Nephron progenitor cell (in vitro differentiated cells): ENCODE data around the gene ATP11A.

Experiments used
- DNase-seq: peaks from one replicate; pipeline ENCODE4 v3.0.0; 2021
- H3K27ac Mint-ChIP-seq: 2 replicates; pipeline ENCODE4 v1.8.0; 2021; ENCODE audit warnings: mild to moderate bottlenecking, moderate library complexity, mixed read lengths
- H3K27me3 Mint-ChIP-seq: 2 replicates; pipeline ENCODE4 v1.8.0; 2021; ENCODE audit warnings: mild to moderate bottlenecking, low read depth, mixed read lengths; ENCODE audit not compliant: poor library complexity
- H3K36me3 Mint-ChIP-seq: 2 replicates; pipeline ENCODE4 v1.8.0; 2021; ENCODE audit warnings: low read depth, mixed read lengths
- H3K4me1 Mint-ChIP-seq: 2 replicates; pipeline ENCODE4 v1.8.0; 2021; ENCODE audit warnings: mixed read lengths
- H3K4me3 Mint-ChIP-seq: 2 replicates; pipeline ENCODE4 v1.8.0; 2021; ENCODE audit warnings: mild to moderate bottlenecking, moderate library complexity, mixed read lengths
- H3K9me3 Mint-ChIP-seq: 2 replicates; pipeline ENCODE4 v1.8.0; 2021; ENCODE audit warnings: mild to moderate bottlenecking, moderate library complexity, mixed read lengths
- TF ChIP-seq, protein P1 (sequence below): fragments of 200-600 bp; sonication (generic); IDR thresholded peaks from 2 replicates; pipeline ENCODE4 v1.5.0; 2021; ENCODE audit warnings: antibody characterized with exemption

The ATP11A gene

DNA sequence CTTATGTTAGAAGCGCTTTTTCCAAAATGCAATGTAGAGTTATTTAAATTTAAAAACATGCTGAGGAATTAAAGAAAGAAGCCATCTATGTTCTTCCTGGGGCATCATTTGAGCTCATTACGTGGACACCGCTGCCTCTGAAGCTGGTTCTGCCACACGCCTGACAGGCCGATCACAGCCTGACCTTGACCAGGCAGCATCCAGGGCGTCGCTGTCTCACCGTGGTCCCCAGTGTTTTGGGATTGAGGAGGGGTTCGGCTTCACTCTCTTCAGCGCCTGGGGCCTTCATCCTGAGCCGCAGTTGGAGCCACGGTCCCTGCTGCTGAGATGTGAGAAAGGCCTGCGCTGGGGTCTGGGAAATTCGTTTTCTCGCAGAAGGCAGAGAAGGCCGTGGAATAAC, 64.0 kb downstream of the ATP11A start:
- peaks cover 30% of the 10 kb centered on the region for H3K36me3 Mint-ChIP-seq
- H3K9me3 Mint-ChIP-seq: peaks cover 13% of the 10 kb centered on the region
- no peaks in the 10 kb centered on the region for H3K27me3 Mint-ChIP-seq
- no peak overlapping the region for H3K27ac Mint-ChIP-seq
- TF ChIP-seq, protein P1, sequence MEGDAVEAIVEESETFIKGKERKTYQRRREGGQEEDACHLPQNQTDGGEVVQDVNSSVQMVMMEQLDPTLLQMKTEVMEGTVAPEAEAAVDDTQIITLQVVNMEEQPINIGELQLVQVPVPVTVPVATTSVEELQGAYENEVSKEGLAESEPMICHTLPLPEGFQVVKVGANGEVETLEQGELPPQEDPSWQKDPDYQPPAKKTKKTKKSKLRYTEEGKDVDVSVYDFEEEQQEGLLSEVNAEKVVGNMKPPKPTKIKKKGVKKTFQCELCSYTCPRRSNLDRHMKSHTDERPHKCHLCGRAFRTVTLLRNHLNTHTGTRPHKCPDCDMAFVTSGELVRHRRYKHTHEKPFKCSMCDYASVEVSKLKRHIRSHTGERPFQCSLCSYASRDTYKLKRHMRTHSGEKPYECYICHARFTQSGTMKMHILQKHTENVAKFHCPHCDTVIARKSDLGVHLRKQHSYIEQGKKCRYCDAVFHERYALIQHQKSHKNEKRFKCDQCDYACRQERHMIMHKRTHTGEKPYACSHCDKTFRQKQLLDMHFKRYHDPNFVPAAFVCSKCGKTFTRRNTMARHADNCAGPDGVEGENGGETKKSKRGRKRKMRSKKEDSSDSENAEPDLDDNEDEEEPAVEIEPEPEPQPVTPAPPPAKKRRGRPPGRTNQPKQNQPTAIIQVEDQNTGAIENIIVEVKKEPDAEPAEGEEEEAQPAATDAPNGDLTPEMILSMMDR: no peak
- peaks cover 41% of the 10 kb centered on the region for H3K4me1 Mint-ChIP-seq
- no peak overlapping the region for H3K4me3 Mint-ChIP-seq
- no peak for DNase-seq

DNA sequence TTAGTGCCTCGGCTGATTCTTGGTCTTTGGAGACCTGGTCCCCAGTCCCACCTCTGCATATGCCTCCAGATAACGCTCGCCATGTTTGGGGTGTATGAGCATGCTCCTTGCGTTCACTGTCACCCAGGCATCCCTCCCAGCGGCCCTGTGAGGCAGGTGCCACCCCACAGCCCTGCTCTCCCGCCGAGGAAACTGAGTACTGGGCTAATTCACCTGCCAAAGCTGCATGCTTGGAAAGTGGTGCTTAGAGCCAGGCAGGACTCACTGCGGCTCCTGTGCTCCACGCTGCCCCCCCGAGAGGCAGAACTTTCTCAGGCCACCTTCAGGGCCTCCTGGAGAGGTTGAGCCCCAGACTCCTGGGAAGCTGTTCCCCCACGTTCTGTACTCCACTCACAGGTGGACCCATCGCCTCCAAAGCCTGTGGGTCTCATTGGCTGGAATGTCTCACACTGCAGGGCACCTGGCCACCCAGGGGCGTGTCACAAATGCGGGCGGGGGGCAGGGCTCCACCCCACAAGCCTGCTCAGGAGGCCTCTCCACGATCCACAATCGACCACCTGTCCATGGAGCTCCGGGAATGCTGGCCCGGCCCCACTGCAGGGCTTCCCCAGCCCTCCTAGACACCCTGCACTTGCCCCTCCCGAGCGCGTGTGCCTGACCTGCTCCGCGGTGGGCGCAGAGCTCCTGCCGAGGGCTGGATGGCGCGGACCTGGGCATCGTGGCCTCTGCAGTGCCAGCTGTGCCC, 64.6 kb downstream of the ATP11A start:
- H3K27ac Mint-ChIP-seq: no peak overlapping the region
- TF ChIP-seq, protein P1: no peak
- H3K36me3 Mint-ChIP-seq: peaks cover 33% of the 10 kb centered on the region
- H3K4me3 Mint-ChIP-seq: no peak overlapping the region
- no peak for DNase-seq
- peaks cover 41% of the 10 kb centered on the region for H3K4me1 Mint-ChIP-seq
- peaks cover 19% of the 10 kb centered on the region for H3K9me3 Mint-ChIP-seq
- no peaks in the 10 kb centered on the region for H3K27me3 Mint-ChIP-seq

DNA sequence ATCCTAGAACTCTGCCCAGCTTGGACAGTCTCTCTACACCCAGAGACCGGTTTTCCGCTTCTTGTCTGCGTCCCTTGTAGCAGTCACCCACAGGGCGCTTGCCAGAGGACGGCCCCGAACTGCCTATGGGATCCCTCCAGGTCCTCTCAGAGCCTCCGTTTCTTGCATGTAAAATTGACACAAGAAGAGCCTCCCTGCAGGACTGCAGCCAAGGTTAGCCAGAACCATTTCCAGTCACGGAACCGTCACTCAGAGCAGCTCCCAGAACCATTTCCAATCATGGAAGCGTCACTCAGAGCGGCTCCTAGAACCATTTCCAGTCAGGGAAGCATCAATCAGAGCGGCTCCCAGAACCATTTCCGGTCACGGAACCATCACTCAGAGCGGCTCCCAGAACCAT, 65.5 kb downstream of the ATP11A start:
- Mint-ChIP-seq H3K27ac (peak overlapping the region; percentile 51), H3K9me3 (peaks cover 20% of the 10 kb centered on the region), H3K36me3 (peaks cover 39% of the 10 kb centered on the region), H3K27me3 (peaks cover 6% of the 10 kb centered on the region), H3K4me3 (no peak overlapping the region), H3K4me1 (peaks cover 45% of the 10 kb centered on the region)
- no peak for DNase-seq
- TF ChIP-seq, protein P1: no peak

DNA sequence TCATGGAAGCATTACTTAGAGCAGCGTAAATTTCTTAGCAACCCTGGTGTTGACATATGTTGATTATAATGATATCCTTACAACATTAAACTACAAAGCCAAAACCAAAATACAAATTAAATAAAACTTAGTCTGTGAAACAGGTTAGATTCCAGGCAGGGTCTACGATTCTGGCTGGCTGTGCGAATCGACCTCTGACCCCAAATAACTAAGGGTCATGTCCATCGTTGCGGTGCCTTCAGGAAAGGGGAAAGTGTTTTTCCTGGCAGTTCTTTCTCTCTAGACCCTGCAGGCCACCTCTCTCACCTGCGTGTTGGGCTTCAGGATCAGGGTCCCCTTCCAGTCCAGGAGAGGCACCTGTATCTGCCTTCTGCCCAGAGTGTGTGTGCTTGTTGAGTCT, 66.2 kb downstream of the ATP11A start:
- peaks cover 34% of the 10 kb centered on the region for H3K36me3 Mint-ChIP-seq
- H3K4me3 Mint-ChIP-seq: no peak overlapping the region
- peaks cover 20% of the 10 kb centered on the region for H3K9me3 Mint-ChIP-seq
- H3K27ac Mint-ChIP-seq: no peak overlapping the region
- peaks cover 52% of the 10 kb centered on the region for H3K4me1 Mint-ChIP-seq
- H3K27me3 Mint-ChIP-seq: peaks cover 6% of the 10 kb centered on the region
- no peak for DNase-seq
- TF ChIP-seq, protein P1: no peak

DNA sequence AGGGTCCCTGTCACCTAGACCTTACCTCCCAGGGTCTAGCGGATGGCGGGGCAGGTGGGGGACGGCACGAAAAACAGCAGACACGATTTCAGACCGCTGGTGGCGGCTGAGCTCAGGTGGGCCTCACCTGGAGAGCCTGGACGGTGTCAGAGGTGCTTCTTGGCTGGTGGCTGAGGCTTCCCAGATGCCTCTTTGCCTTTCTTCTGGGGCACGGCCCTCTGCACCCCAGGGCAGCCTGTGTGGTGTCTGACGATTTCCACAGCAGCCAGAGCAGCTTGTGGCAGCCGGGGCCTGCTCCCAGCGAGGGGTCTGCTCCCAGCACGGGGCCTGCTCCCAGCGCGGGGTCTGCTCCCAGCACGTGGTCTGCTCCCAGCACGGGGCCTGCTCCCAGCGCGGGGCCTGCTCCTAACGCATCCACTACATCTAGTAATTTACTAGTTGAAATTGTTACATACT, 66.7 kb downstream of the ATP11A start:
- H3K4me1 Mint-ChIP-seq: peaks cover 55% of the 10 kb centered on the region
- no peak overlapping the region for H3K27ac Mint-ChIP-seq

More for the DNA sequence above, 66.7 kb downstream of the ATP11A start:
- TF ChIP-seq, protein P1: no peak
- peaks cover 6% of the 10 kb centered on the region for H3K27me3 Mint-ChIP-seq
- H3K36me3 Mint-ChIP-seq: peaks cover 34% of the 10 kb centered on the region
- no peak for DNase-seq
- peaks cover 20% of the 10 kb centered on the region for H3K9me3 Mint-ChIP-seq
- no peak overlapping the region for H3K4me3 Mint-ChIP-seq
